Measurements from ENCODE around the gene TMEM164. TPM values are rescaled to one million over a fixed set of nuclear protein-coding genes. Genes with fewer than 3 reads are reported as not detected.

The TMEM164 gene
- total RNA-seq, 2 experiments from 2014 or later: 18.2 to 22.3 TPM

DNA sequence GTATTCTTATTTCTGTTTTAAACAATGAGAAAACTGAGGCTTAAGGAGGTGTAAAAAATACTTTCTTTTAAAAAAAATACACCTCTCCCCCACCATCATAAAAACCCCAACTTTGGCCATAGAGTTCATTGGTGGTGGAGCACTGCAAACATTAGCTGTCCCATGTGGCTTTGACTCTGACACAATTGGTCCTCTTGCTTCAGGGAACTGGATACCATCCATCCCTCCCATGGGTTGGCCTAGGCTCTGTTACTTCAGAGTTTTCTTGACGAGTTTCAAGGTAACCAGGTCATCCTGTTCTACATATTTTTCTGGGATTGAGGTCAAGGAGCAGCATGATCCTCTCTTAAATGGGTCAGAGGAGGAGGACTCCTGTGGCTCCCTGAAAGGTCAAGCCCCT is 50.5 kb downstream of the TMEM164 start:
- Mint-ChIP-seq H3K4me3 (no peak overlapping the region), H3K27ac (no peak overlapping the region), H3K9me3 (no peaks in the 10 kb centered on the region), H3K4me1 (peaks cover 5% of the 10 kb centered on the region), H3K27me3 (no peaks in the 10 kb centered on the region), H3K36me3 (peaks cover 22% of the 10 kb centered on the region)
- ATAC-seq (ENCODE audit: low read depth) (no peak), DNase-seq (no peak)
- POLR2A ChIA-PET: no interaction called here

- H3K36me3 Mint-ChIP-seq: peaks cover 26% of the 10 kb centered on the region
- ATAC-seq (ENCODE audit: low read depth): no peak
- H3K9me3 Mint-ChIP-seq: no peaks in the 10 kb centered on the region
- H3K27ac Mint-ChIP-seq: no peak overlapping the region
- peaks cover 5% of the 10 kb centered on the region for H3K4me1 Mint-ChIP-seq
- H3K27me3 Mint-ChIP-seq: no peaks in the 10 kb centered on the region
- POLR2A ChIA-PET: no interaction called here
- no peak overlapping the region for H3K4me3 Mint-ChIP-seq
- no peak for DNase-seq
These were observed 52.7 kb downstream of the TMEM164 start for GRCh38 chrX:110055616-110056015.

- Mint-ChIP-seq H3K27ac (no peak overlapping the region), H3K4me1 (peaks cover 5% of the 10 kb centered on the region), H3K36me3 (peaks cover 27% of the 10 kb centered on the region), H3K4me3 (no peak overlapping the region), H3K9me3 (no peaks in the 10 kb centered on the region), H3K27me3 (no peaks in the 10 kb centered on the region)
- POLR2A ChIA-PET: no interaction called here
- no peak for ATAC-seq (ENCODE audit: low read depth)
- DNase-seq: no peak
These were observed 53.5 kb downstream of the TMEM164 start for GRCh38 chrX:110056419-110056818.

DNA sequence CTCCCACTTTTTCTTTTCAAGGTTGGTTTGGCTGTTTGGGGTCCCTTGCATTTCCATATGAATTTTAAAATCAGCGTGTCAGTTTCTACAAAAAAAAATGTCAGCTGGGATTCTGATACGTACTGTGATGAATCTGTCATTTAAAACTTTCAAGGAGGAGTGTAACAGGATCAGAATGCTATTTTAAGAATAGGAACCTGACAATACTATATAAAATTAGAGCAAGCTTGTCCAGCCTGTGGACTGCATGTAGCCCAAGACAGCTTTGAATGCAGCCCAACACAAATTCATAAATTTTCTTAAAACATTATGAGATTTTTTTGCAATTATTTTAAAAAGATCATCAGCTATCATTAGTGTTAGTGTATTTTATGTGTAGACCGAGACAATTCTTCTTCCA is 56.5 kb downstream of the TMEM164 start:
- H3K36me3 Mint-ChIP-seq: peaks cover 22% of the 10 kb centered on the region
- no peaks in the 10 kb centered on the region for H3K27me3 Mint-ChIP-seq
- peaks cover 5% of the 10 kb centered on the region for H3K4me1 Mint-ChIP-seq
- no peak for ATAC-seq (ENCODE audit: low read depth)
- DNase-seq: no peak
- no peaks in the 10 kb centered on the region for H3K9me3 Mint-ChIP-seq
- POLR2A ChIA-PET: no interaction called here
- no peak overlapping the region for H3K4me3 Mint-ChIP-seq
- no peak overlapping the region for H3K27ac Mint-ChIP-seq

GRCh38 chrX:110060317-110060716 is 57.4 kb downstream of the TMEM164 start:
- peaks cover 5% of the 10 kb centered on the region for H3K4me1 Mint-ChIP-seq
- H3K4me3 Mint-ChIP-seq: no peak overlapping the region
- POLR2A ChIA-PET: no interaction called here
- ATAC-seq (ENCODE audit: low read depth): no peak
- H3K27me3 Mint-ChIP-seq: no peaks in the 10 kb centered on the region
- H3K36me3 Mint-ChIP-seq: peaks cover 22% of the 10 kb centered on the region
- no peak for DNase-seq
- H3K9me3 Mint-ChIP-seq: no peaks in the 10 kb centered on the region
- H3K27ac Mint-ChIP-seq: no peak overlapping the region

- Mint-ChIP-seq H3K4me1 (peaks cover 2% of the 10 kb centered on the region), H3K36me3 (peaks cover 17% of the 10 kb centered on the region), H3K27ac (no peak overlapping the region), H3K9me3 (no peaks in the 10 kb centered on the region), H3K4me3 (no peak overlapping the region), H3K27me3 (no peaks in the 10 kb centered on the region)
- DNase-seq: no peak
- ATAC-seq (ENCODE audit: low read depth): no peak
- POLR2A ChIA-PET: no interaction called here
These were observed 58.1 kb downstream of the TMEM164 start for GRCh38 chrX:110060846-110061537.

GRCh38 chrX:110062919-110063318 is 60.0 kb downstream of the TMEM164 start:
- Mint-ChIP-seq H3K4me1 (no peaks in the 10 kb centered on the region), H3K27ac (no peak overlapping the region), H3K4me3 (no peak overlapping the region), H3K27me3 (no peaks in the 10 kb centered on the region), H3K36me3 (peaks cover 15% of the 10 kb centered on the region), H3K9me3 (no peaks in the 10 kb centered on the region)
- ATAC-seq (ENCODE audit: low read depth): no peak
- POLR2A ChIA-PET: no interaction called here
- no peak for DNase-seq

GRCh38 chrX:110066488-110067225 is 63.7 kb downstream of the TMEM164 start:
- DNase-seq: no peak
- no peak overlapping the region for H3K27ac Mint-ChIP-seq
- H3K9me3 Mint-ChIP-seq: no peaks in the 10 kb centered on the region
- ATAC-seq (ENCODE audit: low read depth): no peak
- no peaks in the 10 kb centered on the region for H3K4me1 Mint-ChIP-seq
- no peak overlapping the region for H3K4me3 Mint-ChIP-seq
- POLR2A ChIA-PET: no interaction called here
- peaks cover 8% of the 10 kb centered on the region for H3K36me3 Mint-ChIP-seq
- no peaks in the 10 kb centered on the region for H3K27me3 Mint-ChIP-seq

- no peaks in the 10 kb centered on the region for H3K4me1 Mint-ChIP-seq
- ATAC-seq (ENCODE audit: low read depth) (no peak), DNase-seq (no peak)
- no peaks in the 10 kb centered on the region for H3K27me3 Mint-ChIP-seq
- POLR2A ChIA-PET: no interaction called here
- H3K36me3 Mint-ChIP-seq: peaks cover 20% of the 10 kb centered on the region
- H3K9me3 Mint-ChIP-seq: peaks cover under 1% of the 10 kb centered on the region
- no peak overlapping the region for H3K27ac Mint-ChIP-seq
- H3K4me3 Mint-ChIP-seq: no peak overlapping the region
These were observed 68.1 kb downstream of the TMEM164 start for GRCh38 chrX:110070970-110071369.

DNA sequence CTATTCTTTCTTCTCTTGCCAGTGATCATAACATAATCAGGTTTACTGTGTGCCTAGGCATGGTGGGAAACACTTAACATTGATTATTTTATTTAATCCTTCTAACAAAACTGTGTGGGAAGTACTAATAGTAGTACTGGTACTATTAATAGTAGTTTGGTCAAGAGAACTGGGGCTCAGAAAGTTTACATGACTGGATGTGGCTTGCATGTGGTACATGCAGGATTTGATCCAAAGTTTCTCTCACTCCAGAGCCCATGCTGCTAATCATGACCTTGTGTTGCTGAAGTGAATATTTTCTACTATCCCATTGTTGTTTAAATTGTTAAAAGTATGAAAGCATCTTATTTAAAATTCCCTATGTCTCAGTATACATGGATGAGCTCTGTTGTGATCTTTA is 78.4 kb downstream of the TMEM164 start:
- Mint-ChIP-seq H3K36me3 (peaks cover 7% of the 10 kb centered on the region), H3K9me3 (no peaks in the 10 kb centered on the region), H3K27ac (no peak overlapping the region), H3K4me1 (no peaks in the 10 kb centered on the region), H3K4me3 (no peak overlapping the region), H3K27me3 (no peaks in the 10 kb centered on the region)
- DNase-seq: no peak
- POLR2A ChIA-PET: no interaction called here
- ATAC-seq (ENCODE audit: low read depth): no peak

- Mint-ChIP-seq H3K27ac (no peak overlapping the region), H3K9me3 (no peaks in the 10 kb centered on the region), H3K4me1 (peaks cover 2% of the 10 kb centered on the region), H3K27me3 (no peaks in the 10 kb centered on the region), H3K36me3 (peaks cover 6% of the 10 kb centered on the region), H3K4me3 (no peak overlapping the region)
- POLR2A ChIA-PET: no interaction called here
- DNase-seq: no peak
- ATAC-seq (ENCODE audit: low read depth): no peak
These were observed 78.8 kb downstream of the TMEM164 start for GRCh38 chrX:110081740-110082139.

- ATAC-seq (ENCODE audit: low read depth): no peak
- Mint-ChIP-seq H3K36me3 (peaks cover 5% of the 10 kb centered on the region), H3K4me1 (peaks cover 3% of the 10 kb centered on the region), H3K27ac (no peak overlapping the region), H3K4me3 (no peak overlapping the region), H3K9me3 (no peaks in the 10 kb centered on the region), H3K27me3 (no peaks in the 10 kb centered on the region)
- no peak for DNase-seq
- POLR2A ChIA-PET: no interaction called here
These were observed 79.2 kb downstream of the TMEM164 start for GRCh38 chrX:110082161-110082560.

- DNase-seq: no peak
- ATAC-seq (ENCODE audit: low read depth): no peak
- Mint-ChIP-seq H3K4me3 (no peak overlapping the region), H3K4me1 (peaks cover 14% of the 10 kb centered on the region), H3K27ac (no peak overlapping the region), H3K9me3 (no peaks in the 10 kb centered on the region), H3K27me3 (no peaks in the 10 kb centered on the region), H3K36me3 (peaks cover 3% of the 10 kb centered on the region)
- POLR2A ChIA-PET: no interaction called here
These were observed 83.4 kb downstream of the TMEM164 start for GRCh38 chrX:110086162-110086915.

Measured in activated naive CD8-positive, alpha-beta T cell treated with anti-CD3 and anti-CD28 coated beads, Interleukin-2, amount 10 ng/mL, durations not matched to agents 7 days and 5 days (primary cell).